CD8-positive, alpha-beta memory T cell (primary cell): Measurements from ENCODE around the gene LMX1B. TPM values are rescaled to one million over a fixed set of nuclear protein-coding genes. Genes with fewer than 3 reads are reported as not detected.

Experiments
- CTCF ChIA-PET: fragments of 350-600 bp; sonication (Branson Sonifier 250); formaldehyde crosslinking; loops from one replicate; lab custom pipeline; 2021; ENCODE audit warnings: antibody characterized with exemption; lab: Charles Lee
- POLR2A ChIA-PET: fragments of 350-600 bp; sonication (Branson Sonifier 250); formaldehyde crosslinking; loops from one replicate; lab custom pipeline; 2021; ENCODE audit warnings: antibody characterized with exemption; lab: Charles Lee
- DNase-seq, 5 donors: peaks; one replicate each; pipeline versions ENCODE4 v3.0.0 to v3.0.0-alpha.2; 2020 to 2022; ENCODE audit warnings: mixed read lengths in 1 of 5
- H3K27ac ChIP-seq: one replicate; pipeline ENCODE4 v1.7.0; 2013; ENCODE audit warnings: low read depth, mild to moderate bottlenecking, low read length, moderate library complexity
- H3K27me3 ChIP-seq: 2 replicates; pipeline ENCODE4 v1.7.0; 2013; ENCODE audit warnings: low read length, mild to moderate bottlenecking; ENCODE audit not compliant: insufficient read depth, poor library complexity, severe bottlenecking
- H3K36me3 ChIP-seq: 2 replicates; pipeline ENCODE4 v1.7.0; 2013; ENCODE audit warnings: mild to moderate bottlenecking, low read length, moderate library complexity; ENCODE audit not compliant: insufficient read depth
- H3K4me1 ChIP-seq: 2 replicates; pipeline ENCODE4 v1.7.0; 2013; ENCODE audit warnings: mild to moderate bottlenecking, low read length, moderate library complexity; ENCODE audit not compliant: insufficient read depth
- H3K4me3 ChIP-seq: 2 replicates; pipeline ENCODE4 v1.7.0; 2013; ENCODE audit warnings: mild to moderate bottlenecking, low read length
- H3K9me3 ChIP-seq: 2 replicates; pipeline ENCODE4 v1.7.0; 2013; ENCODE audit warnings: mild to moderate bottlenecking, low read length
- H3K27ac Mint-ChIP-seq, 8 donors: one replicate each; pipeline ENCODE4 v1.8.0; 2020 to 2021; ENCODE audit warnings: mixed read lengths in 8 of 8, mild to moderate bottlenecking in 6 of 8, inconsistent platforms in 3 of 8, moderate library complexity in 3 of 8
- H3K27me3 Mint-ChIP-seq, 2 donors: one replicate each; pipeline ENCODE4 v1.8.0; 2020 to 2021; ENCODE audit warnings: mixed read lengths in 2 of 2, mild to moderate bottlenecking in 1 of 2, moderate library complexity in 1 of 2
- H3K36me3 Mint-ChIP-seq, 3 donors: one replicate each; pipeline ENCODE4 v1.8.0; 2020 to 2021; ENCODE audit warnings: mixed read lengths in 3 of 3, inconsistent platforms in 1 of 3, mild to moderate bottlenecking in 1 of 3
- H3K4me1 Mint-ChIP-seq, 3 donors: one replicate each; pipeline ENCODE4 v1.8.0; 2020 to 2021; ENCODE audit warnings: mixed read lengths in 3 of 3, inconsistent platforms in 1 of 3, mild to moderate bottlenecking in 1 of 3
- H3K4me3 Mint-ChIP-seq, 7 donors: one replicate each; pipeline ENCODE4 v1.8.0; 2020 to 2021; ENCODE audit warnings: mixed read lengths in 7 of 7, mild to moderate bottlenecking in 6 of 7, moderate library complexity in 4 of 7, inconsistent platforms in 2 of 7
- H3K9me3 Mint-ChIP-seq, 5 donors: one replicate each; pipeline ENCODE4 v1.8.0; 2020 to 2022; ENCODE audit warnings: mixed read lengths in 5 of 5, mild to moderate bottlenecking in 3 of 5, moderate library complexity in 2 of 5, inconsistent platforms in 1 of 5
- polyA plus RNA-seq: library from polyadenylated mRNA; unstranded; fragments of 300-500 nt; fragmentation: Illumina TruSeq; gene quantifications from one replicate; pipeline ENCODE4 v1.2.3, GENCODE V29; 2021
- total RNA-seq, 2 experiments: library from RNA; stranded (reverse); gene quantifications; one replicate each; pipeline ENCODE4 v1.2.3, GENCODE V29; 2021

LMX1B gene
- total and polyA plus RNA-seq, 3 experiments from 2014 or later = not detected

GRCh38 chr9:126642839-126643238 is 29.1 kb downstream of the LMX1B start:
- H3K27me3 ChIP-seq = peaks cover 11% of the 10 kb centered on the region
- H3K36me3 ChIP-seq = no peaks in the 10 kb centered on the region
- no peak for DNase-seq
- H3K27ac Mint-ChIP-seq = peak overlapping the region in 1 of 8 donors; percentile 74
- H3K4me1 ChIP-seq = no peaks in the 10 kb centered on the region
- H3K4me1 Mint-ChIP-seq = peaks cover 3 to 5% (median 5%) of the 10 kb centered on the region in 3 donors
- H3K4me3 ChIP-seq = no peak overlapping the region
- no peaks in the 10 kb centered on the region for H3K9me3 Mint-ChIP-seq
- H3K9me3 ChIP-seq = no peaks in the 10 kb centered on the region
- no peak overlapping the region for H3K4me3 Mint-ChIP-seq
- H3K27me3 Mint-ChIP-seq = peaks cover 43 to 78% of the 10 kb centered on the region in 2 donors
- H3K36me3 Mint-ChIP-seq = no peaks in the 10 kb centered on the region
- ChIA-PET CTCF (no interaction called here), POLR2A (no interaction called here)
- H3K27ac ChIP-seq = no peak overlapping the region

GRCh38 chr9:126643945-126644527 is 30.3 kb downstream of the LMX1B start:
- Mint-ChIP-seq H3K27me3 (peaks cover 47 to 85% of the 10 kb centered on the region in 2 donors), H3K4me1 (no peaks in the 10 kb centered on the region), H3K4me3 (no peak overlapping the region), H3K36me3 (no peaks in the 10 kb centered on the region), H3K27ac (no peak overlapping the region), H3K9me3 (no peaks in the 10 kb centered on the region)
- ChIA-PET CTCF (no interaction called here), POLR2A (no interaction called here)
- Histone ChIP-seq H3K27me3 (peaks cover 11% of the 10 kb centered on the region), H3K4me3 (no peak overlapping the region), H3K9me3 (no peaks in the 10 kb centered on the region), H3K36me3 (no peaks in the 10 kb centered on the region), H3K4me1 (no peaks in the 10 kb centered on the region), H3K27ac (no peak overlapping the region)
- no peak for DNase-seq

GRCh38 chr9:126646162-126646561 is 32.4 kb downstream of the LMX1B start:
- H3K9me3 ChIP-seq = no peaks in the 10 kb centered on the region
- H3K27ac ChIP-seq = no peak overlapping the region
- Mint-ChIP-seq H3K27me3 (peaks cover 45 to 89% of the 10 kb centered on the region in 2 donors), H3K36me3 (no peaks in the 10 kb centered on the region), H3K4me1 (no peaks in the 10 kb centered on the region), H3K9me3 (no peaks in the 10 kb centered on the region), H3K4me3 (no peak overlapping the region), H3K27ac (no peak overlapping the region)
- H3K4me3 ChIP-seq = no peak overlapping the region
- peaks cover 16% of the 10 kb centered on the region for H3K27me3 ChIP-seq
- no peaks in the 10 kb centered on the region for H3K4me1 ChIP-seq
- ChIA-PET CTCF (no interaction called here), POLR2A (no interaction called here)
- no peaks in the 10 kb centered on the region for H3K36me3 ChIP-seq
- DNase-seq = no peak

GRCh38 chr9:126647585-126648411 is 34.1 kb downstream of the LMX1B start:
- no peak overlapping the region for H3K4me3 ChIP-seq
- Mint-ChIP-seq H3K9me3 (no peaks in the 10 kb centered on the region), H3K27ac (no peak overlapping the region), H3K36me3 (no peaks in the 10 kb centered on the region), H3K27me3 (peaks cover 41 to 82% of the 10 kb centered on the region in 2 donors), H3K4me1 (no peaks in the 10 kb centered on the region), H3K4me3 (no peak overlapping the region)
- no peaks in the 10 kb centered on the region for H3K4me1 ChIP-seq
- H3K9me3 ChIP-seq = no peaks in the 10 kb centered on the region
- DNase-seq = no peak
- ChIA-PET CTCF (no interaction called here), POLR2A (no interaction called here)
- H3K27me3 ChIP-seq = peaks cover 26% of the 10 kb centered on the region
- H3K27ac ChIP-seq = no peak overlapping the region
- H3K36me3 ChIP-seq = no peaks in the 10 kb centered on the region

GRCh38 chr9:126649477-126649876 is 35.7 kb downstream of the LMX1B start:
- no peak overlapping the region for H3K27ac ChIP-seq
- no peak overlapping the region for H3K4me3 ChIP-seq
- Mint-ChIP-seq H3K27ac (peak overlapping the region in 1 of 8 donors; percentile 27), H3K27me3 (peaks cover 45 to 84% of the 10 kb centered on the region in 2 donors), H3K9me3 (no peaks in the 10 kb centered on the region), H3K4me1 (peaks cover 0 to 3% (median 0%) of the 10 kb centered on the region in 3 donors), H3K36me3 (no peaks in the 10 kb centered on the region), H3K4me3 (no peak overlapping the region)
- peaks cover 26% of the 10 kb centered on the region for H3K27me3 ChIP-seq
- POLR2A ChIA-PET = no interaction called here
- H3K36me3 ChIP-seq = no peaks in the 10 kb centered on the region
- no peak for DNase-seq
- H3K9me3 ChIP-seq = no peaks in the 10 kb centered on the region
- CTCF ChIA-PET = no interaction called here
- no peaks in the 10 kb centered on the region for H3K4me1 ChIP-seq

- Mint-ChIP-seq H3K9me3 (no peaks in the 10 kb centered on the region), H3K36me3 (no peaks in the 10 kb centered on the region), H3K4me1 (peaks cover 0 to 3% (median 0%) of the 10 kb centered on the region in 3 donors), H3K4me3 (no peak overlapping the region), H3K27ac (no peak overlapping the region), H3K27me3 (peaks cover 45 to 82% of the 10 kb centered on the region in 2 donors)
- Histone ChIP-seq H3K27ac (no peak overlapping the region), H3K27me3 (peaks cover 20% of the 10 kb centered on the region), H3K36me3 (no peaks in the 10 kb centered on the region), H3K9me3 (no peaks in the 10 kb centered on the region), H3K4me1 (no peaks in the 10 kb centered on the region), H3K4me3 (no peak overlapping the region)
- DNase-seq = no peak
- CTCF ChIA-PET = no interaction called here
- POLR2A ChIA-PET = no interaction called here
Measured at GRCh38 chr9:126650404-126651341, 36.9 kb downstream of the LMX1B start.

GRCh38 chr9:126652140-126652582 is 38.4 kb downstream of the LMX1B start:
- no peaks in the 10 kb centered on the region for H3K4me1 ChIP-seq
- H3K27ac ChIP-seq = no peak overlapping the region
- CTCF ChIA-PET = no interaction called here
- H3K27me3 ChIP-seq = peaks cover 15% of the 10 kb centered on the region
- no peaks in the 10 kb centered on the region for H3K9me3 ChIP-seq
- no peaks in the 10 kb centered on the region for H3K36me3 ChIP-seq
- H3K4me3 Mint-ChIP-seq = no peak overlapping the region
- DNase-seq = no peak
- POLR2A ChIA-PET = no interaction called here
- H3K27ac Mint-ChIP-seq = no peak overlapping the region
- no peak overlapping the region for H3K4me3 ChIP-seq
- H3K9me3 Mint-ChIP-seq = no peaks in the 10 kb centered on the region
- no peaks in the 10 kb centered on the region for H3K36me3 Mint-ChIP-seq
- peaks cover 0 to 3% (median 0%) of the 10 kb centered on the region in 3 donors for H3K4me1 Mint-ChIP-seq
- peaks cover 43 to 79% of the 10 kb centered on the region in 2 donors for H3K27me3 Mint-ChIP-seq
